ENCODE results near the gene CNKSR3. TPM values are rescaled to one million over a fixed set of nuclear protein-coding genes. Genes with fewer than 3 reads are reported as not detected.

CNKSR3 gene
- total RNA-seq, 1 donor from 2014 or later: 7.4 TPM

GRCh38 chr6:154388803-154389202 lies 121.7 kb downstream of the CNKSR3 start:
- no peaks in the 10 kb centered on the region for H3K4me1 ChIP-seq
- H3K27ac ChIP-seq: no peak overlapping the region
- no peaks in the 10 kb centered on the region for H3K27me3 ChIP-seq
- H3K4me3 ChIP-seq: no peak overlapping the region
- DNase-seq (ENCODE audit: extremely low spot score in 2 of 2): no peak
- intact Hi-C loops (cut with DNase I): no loop called here
- TF ChIP-seq POLR2A (IDR thresholded peaks at IDR 0.05) (no peak), CTCF (IDR thresholded peaks at IDR 0.05) (no peak), POLR2AphosphoS5 (IDR thresholded peaks at IDR 0.05; ENCODE audit: insufficient read depth in 1 of 2, low read depth in 1 of 2) (no peak)
- H3K9me3 ChIP-seq: no peaks in the 10 kb centered on the region
- no peaks in the 10 kb centered on the region for H3K36me3 ChIP-seq

- no peak for TF ChIP-seq POLR2AphosphoS5 (IDR thresholded peaks at IDR 0.05; ENCODE audit: insufficient read depth in 1 of 2, low read depth in 1 of 2)
- no peak for TF ChIP-seq POLR2A (IDR thresholded peaks at IDR 0.05)
- no peak for TF ChIP-seq CTCF (IDR thresholded peaks at IDR 0.05)
- no peak for DNase-seq (ENCODE audit: extremely low spot score in 2 of 2)
- no peaks in the 10 kb centered on the region for H3K36me3 ChIP-seq
- H3K9me3 ChIP-seq: no peaks in the 10 kb centered on the region
- H3K27me3 ChIP-seq: no peaks in the 10 kb centered on the region
- H3K4me1 ChIP-seq: no peaks in the 10 kb centered on the region
- H3K27ac ChIP-seq: no peak overlapping the region
- intact Hi-C loops (cut with DNase I): no loop called here
- H3K4me3 ChIP-seq: no peak overlapping the region
Measured at GRCh38 chr6:154386848-154387717, 123.4 kb downstream of the CNKSR3 start.

GRCh38 chr6:154384191-154384590 lies 126.3 kb downstream of the CNKSR3 start:
- no peaks in the 10 kb centered on the region for H3K9me3 ChIP-seq
- intact Hi-C loops (cut with DNase I): no loop called here
- TF ChIP-seq POLR2AphosphoS5 (IDR thresholded peaks at IDR 0.05; ENCODE audit: insufficient read depth in 1 of 2, low read depth in 1 of 2) (no peak), CTCF (IDR thresholded peaks at IDR 0.05) (no peak), POLR2A (IDR thresholded peaks at IDR 0.05) (no peak)
- H3K27ac ChIP-seq: no peak overlapping the region
- H3K4me3 ChIP-seq: no peak overlapping the region
- DNase-seq (ENCODE audit: extremely low spot score in 2 of 2): no peak
- no peaks in the 10 kb centered on the region for H3K4me1 ChIP-seq
- no peaks in the 10 kb centered on the region for H3K36me3 ChIP-seq
- H3K27me3 ChIP-seq: no peaks in the 10 kb centered on the region

GRCh38 chr6:154383273-154383672 lies 127.2 kb downstream of the CNKSR3 start:
- no peaks in the 10 kb centered on the region for H3K4me1 ChIP-seq
- no peak overlapping the region for H3K4me3 ChIP-seq
- H3K9me3 ChIP-seq: no peaks in the 10 kb centered on the region
- no peak overlapping the region for H3K27ac ChIP-seq
- no peaks in the 10 kb centered on the region for H3K27me3 ChIP-seq
- H3K36me3 ChIP-seq: no peaks in the 10 kb centered on the region
- TF ChIP-seq POLR2A (IDR thresholded peaks at IDR 0.05) (no peak), POLR2AphosphoS5 (IDR thresholded peaks at IDR 0.05; ENCODE audit: insufficient read depth in 1 of 2, low read depth in 1 of 2) (no peak), CTCF (IDR thresholded peaks at IDR 0.05) (no peak)
- DNase-seq (ENCODE audit: extremely low spot score in 2 of 2): no peak
- intact Hi-C loops (cut with DNase I): no loop called here

GRCh38 chr6:154382740-154383139 lies 127.7 kb downstream of the CNKSR3 start:
- intact Hi-C loops (cut with DNase I): no loop called here
- no peak overlapping the region for H3K27ac ChIP-seq
- TF ChIP-seq CTCF (IDR thresholded peaks at IDR 0.05): no peak
- TF ChIP-seq POLR2A (IDR thresholded peaks at IDR 0.05): no peak
- no peak for TF ChIP-seq POLR2AphosphoS5 (IDR thresholded peaks at IDR 0.05; ENCODE audit: insufficient read depth in 1 of 2, low read depth in 1 of 2)

More at GRCh38 chr6:154382740-154383139, 127.7 kb downstream of the CNKSR3 start:
- H3K4me3 ChIP-seq: no peak overlapping the region
- H3K27me3 ChIP-seq: no peaks in the 10 kb centered on the region
- H3K4me1 ChIP-seq: no peaks in the 10 kb centered on the region
- no peak for DNase-seq (ENCODE audit: extremely low spot score in 2 of 2)
- H3K9me3 ChIP-seq: no peaks in the 10 kb centered on the region
- H3K36me3 ChIP-seq: no peaks in the 10 kb centered on the region
